ENCODE measurements around the gene STXBP6.

Gene STXBP6

GRCh38 chr14:24887623-24888304, 162.2 kb downstream of the STXBP6 start:
- no peak for TF ChIP-seq CTCF (conservative IDR thresholded peaks at IDR 0.05; ENCODE audit: low read depth, low read length)
- no peak overlapping the region for H3K4me3 ChIP-seq (ENCODE audit: low read depth, low read length)
- DNase-seq (ENCODE audit: low read depth) = no peak

- TF ChIP-seq CTCF (conservative IDR thresholded peaks at IDR 0.05; ENCODE audit: low read depth, low read length) = no peak
- no peak overlapping the region for H3K4me3 ChIP-seq (ENCODE audit: low read depth, low read length)
- DNase-seq (ENCODE audit: low read depth) = no peak
These were observed 164.5 kb downstream of the STXBP6 start for GRCh38 chr14:24885410-24885913.

- H3K4me3 ChIP-seq (ENCODE audit: low read depth, low read length) = no peak overlapping the region
- no peak for TF ChIP-seq CTCF (conservative IDR thresholded peaks at IDR 0.05; ENCODE audit: low read depth, low read length)
- no peak for DNase-seq (ENCODE audit: low read depth)
These were observed 166.4 kb downstream of the STXBP6 start for GRCh38 chr14:24883576-24883975.

DNA sequence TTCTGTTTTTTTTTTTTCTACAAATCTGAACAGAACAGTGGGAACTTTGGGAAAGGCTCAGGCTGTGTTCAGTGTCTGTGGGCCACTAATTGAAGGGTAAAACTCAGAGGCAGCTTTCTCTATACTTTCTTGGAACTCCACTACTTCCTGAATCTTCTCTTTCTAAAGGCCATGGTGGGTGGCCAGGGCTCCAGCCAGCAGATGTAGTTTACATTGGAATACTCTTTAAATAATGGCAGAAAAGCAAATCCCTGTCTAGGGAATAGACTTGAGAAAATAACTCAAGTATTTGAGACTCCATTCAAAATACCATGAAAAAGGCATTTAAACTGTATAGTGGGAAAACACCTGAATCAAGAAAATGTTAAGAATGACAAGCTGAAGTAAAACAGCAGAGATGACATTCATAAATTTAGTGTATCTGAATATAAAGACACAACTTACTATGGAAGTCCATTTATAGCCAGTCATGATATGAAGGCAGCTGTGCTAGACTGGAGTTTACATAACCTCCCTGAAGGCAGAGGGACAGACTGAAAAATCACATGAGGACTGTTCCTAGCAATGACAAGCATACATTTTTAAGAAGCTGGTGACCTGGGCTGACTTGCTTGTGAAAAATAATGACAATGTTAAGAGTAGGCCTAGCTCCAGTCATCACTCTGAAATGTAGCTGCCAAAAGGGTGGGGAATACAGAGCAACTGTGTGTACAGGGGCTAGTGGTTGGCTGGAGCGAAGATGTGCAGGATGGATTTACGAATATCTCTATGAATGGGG, 168.6 kb downstream of the STXBP6 start:
- DNase-seq (ENCODE audit: low read depth) = no peak
- no peak for TF ChIP-seq CTCF (conservative IDR thresholded peaks at IDR 0.05; ENCODE audit: low read depth, low read length)
- H3K4me3 ChIP-seq (ENCODE audit: low read depth, low read length) = no peak overlapping the region

GRCh38 chr14:24880689-24881088, 169.3 kb downstream of the STXBP6 start:
- DNase-seq (ENCODE audit: low read depth) = peak; percentile 37
- no peak overlapping the region for H3K4me3 ChIP-seq (ENCODE audit: low read depth, low read length)
- TF ChIP-seq CTCF (conservative IDR thresholded peaks at IDR 0.05; ENCODE audit: low read depth, low read length) = no peak

DNA sequence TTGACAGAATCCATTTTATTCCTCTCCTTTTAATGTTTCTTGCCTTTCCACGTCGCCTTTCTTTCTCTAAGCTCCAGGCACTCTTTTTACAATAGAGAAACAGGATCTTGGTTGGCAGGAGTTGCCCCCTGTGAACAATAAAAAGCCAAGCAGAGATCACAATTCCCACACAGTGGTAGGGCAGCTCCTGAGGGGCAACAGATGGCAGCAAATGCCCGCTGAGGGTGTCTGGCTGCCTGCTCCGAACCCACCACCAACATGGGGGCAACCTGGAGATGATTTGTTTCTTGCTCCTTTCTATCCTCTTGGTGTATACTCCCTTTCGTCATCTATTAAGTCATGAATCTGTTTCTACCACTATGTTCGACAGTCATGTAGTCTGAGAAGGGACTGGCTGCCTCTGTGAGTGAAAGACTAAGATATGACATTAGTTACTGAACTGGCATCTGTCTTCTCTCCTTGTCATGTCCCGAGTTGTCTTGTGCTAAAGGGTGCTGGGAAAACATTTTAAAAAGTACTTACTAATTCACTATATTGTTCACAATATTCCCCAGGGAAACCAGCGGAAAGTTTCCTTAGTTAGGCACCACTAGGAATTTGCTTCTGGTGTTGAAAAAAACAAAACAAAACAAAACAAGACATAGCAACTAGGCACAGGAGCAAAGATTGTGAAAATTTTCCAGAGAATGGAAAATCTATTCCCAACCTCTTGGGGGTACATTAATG, 170.1 kb downstream of the STXBP6 start:
- H3K4me3 ChIP-seq (ENCODE audit: low read depth, low read length) = no peak overlapping the region
- no peak for TF ChIP-seq CTCF (conservative IDR thresholded peaks at IDR 0.05; ENCODE audit: low read depth, low read length)
- DNase-seq (ENCODE audit: low read depth) = no peak
